GM12892 (cell line): ENCODE measurements around the gene STAC.

Source experiments
- POLR2A ChIP-seq: IDR thresholded peaks from 2 replicates; pipeline ENCODE4 v1.6.1; 2011; ENCODE audit warnings: low read depth, low read length, control low read depth
- POLR2AphosphoS5 ChIP-seq: IDR thresholded peaks from 2 replicates; pipeline ENCODE4 v1.6.1; 2011; ENCODE audit warnings: low read depth, low read length, control low read depth

- TF ChIP-seq POLR2A = no peak
- TF ChIP-seq POLR2AphosphoS5 = no peak
Observed at GRCh38 chr3:36409862-36410261, 29.6 kb downstream of the STAC start.
